PFSK-1 (cell line): ENCODE measurements around the gene COP1.

Source experiments
- POLR2AphosphoS5 ChIP-seq: IDR thresholded peaks from 2 replicates; pipeline ENCODE4 v1.6.1; 2012; ENCODE audit warnings: low read depth, mild to moderate bottlenecking, control low read depth, low read length, moderate library complexity
- TF ChIP-seq, protein P1 (sequence below), 2 experiments: IDR thresholded peaks; 2 replicates each; pipeline versions ENCODE4 v1.6.1 to v1.8.0; 2011 to 2012; ENCODE audit warnings: low read depth in 2 of 2, low read length in 2 of 2, control low read depth in 1 of 2, inconsistent platforms in 1 of 2, mild to moderate bottlenecking in 1 of 2, moderate library complexity in 1 of 2; ENCODE audit not compliant: insufficient read depth in 1 of 2

COP1 gene

DNA sequence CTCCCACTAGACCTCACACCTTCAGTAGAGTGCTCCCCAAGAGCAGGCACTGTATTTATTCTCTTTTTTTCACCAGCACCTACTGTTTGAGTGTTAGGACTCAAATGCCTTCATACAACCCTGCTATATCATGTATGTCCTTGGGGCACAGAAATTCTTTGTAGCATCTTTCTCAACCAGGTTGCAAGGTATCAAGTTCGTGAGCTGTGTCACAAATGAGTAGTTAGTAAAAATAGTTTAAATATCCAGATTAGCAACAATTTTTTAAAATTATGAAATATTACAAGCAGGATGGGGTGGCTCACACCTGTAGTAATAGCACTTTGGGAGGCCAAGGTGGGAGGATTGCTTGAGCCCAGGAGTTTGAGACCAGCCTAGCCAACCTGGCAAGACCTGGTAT lies 311.1 kb downstream of the COP1 start:
- TF ChIP-seq, protein P1, sequence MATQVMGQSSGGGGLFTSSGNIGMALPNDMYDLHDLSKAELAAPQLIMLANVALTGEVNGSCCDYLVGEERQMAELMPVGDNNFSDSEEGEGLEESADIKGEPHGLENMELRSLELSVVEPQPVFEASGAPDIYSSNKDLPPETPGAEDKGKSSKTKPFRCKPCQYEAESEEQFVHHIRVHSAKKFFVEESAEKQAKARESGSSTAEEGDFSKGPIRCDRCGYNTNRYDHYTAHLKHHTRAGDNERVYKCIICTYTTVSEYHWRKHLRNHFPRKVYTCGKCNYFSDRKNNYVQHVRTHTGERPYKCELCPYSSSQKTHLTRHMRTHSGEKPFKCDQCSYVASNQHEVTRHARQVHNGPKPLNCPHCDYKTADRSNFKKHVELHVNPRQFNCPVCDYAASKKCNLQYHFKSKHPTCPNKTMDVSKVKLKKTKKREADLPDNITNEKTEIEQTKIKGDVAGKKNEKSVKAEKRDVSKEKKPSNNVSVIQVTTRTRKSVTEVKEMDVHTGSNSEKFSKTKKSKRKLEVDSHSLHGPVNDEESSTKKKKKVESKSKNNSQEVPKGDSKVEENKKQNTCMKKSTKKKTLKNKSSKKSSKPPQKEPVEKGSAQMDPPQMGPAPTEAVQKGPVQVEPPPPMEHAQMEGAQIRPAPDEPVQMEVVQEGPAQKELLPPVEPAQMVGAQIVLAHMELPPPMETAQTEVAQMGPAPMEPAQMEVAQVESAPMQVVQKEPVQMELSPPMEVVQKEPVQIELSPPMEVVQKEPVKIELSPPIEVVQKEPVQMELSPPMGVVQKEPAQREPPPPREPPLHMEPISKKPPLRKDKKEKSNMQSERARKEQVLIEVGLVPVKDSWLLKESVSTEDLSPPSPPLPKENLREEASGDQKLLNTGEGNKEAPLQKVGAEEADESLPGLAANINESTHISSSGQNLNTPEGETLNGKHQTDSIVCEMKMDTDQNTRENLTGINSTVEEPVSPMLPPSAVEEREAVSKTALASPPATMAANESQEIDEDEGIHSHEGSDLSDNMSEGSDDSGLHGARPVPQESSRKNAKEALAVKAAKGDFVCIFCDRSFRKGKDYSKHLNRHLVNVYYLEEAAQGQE (IDR thresholded peaks at IDR 0.05; ENCODE audit: insufficient read depth in 1 of 2, low read depth in 2 of 2, low read length in 2 of 2), result no peak
- TF ChIP-seq POLR2AphosphoS5, result no peak
